Left forelimb (tissue), 1 donor: ENCODE data around the gene TBCD.
"Not testable (repeated sequence)": the region's sequence is repeated elsewhere in the genome, so short reads cannot be mapped to it uniquely, and the experiment has no call there.

ENCODE experiments used
- DNase-seq: peaks from one replicate; pipeline ENCODE4 v3.0.0-alpha.2; 2018; ENCODE audit warnings: low spot score

The TBCD gene

GRCh38 chr17:82729479-82730260 is 22.2 kb upstream of the TBCD start:
- no peak for DNase-seq

GRCh38 chr17:82732118-82732743 is 19.6 kb upstream of the TBCD start:
- DNase-seq: no peak

GRCh38 chr17:82734987-82735866 is 16.6 kb upstream of the TBCD start, which contains the start of gene FN3K:
Gene FN3K (plus strand): TSS chr17:82735615. CDS start chr17:82735637, 22 bp downstream.
- peak; percentile 86 for DNase-seq

GRCh38 chr17:82736511-82737185 is 15.2 kb upstream of the TBCD start:
- DNase-seq: no peak

- DNase-seq: no peak
These were observed 13.6 kb upstream of the TBCD start for GRCh38 chr17:82737967-82738877.

GRCh38 chr17:82740906-82741759 is 10.7 kb upstream of the TBCD start:
- DNase-seq: no peak

GRCh38 chr17:82743344-82744219 is 8.3 kb upstream of the TBCD start:
- no peak for DNase-seq

GRCh38 chr17:82744736-82745135 is 7.1 kb upstream of the TBCD start:
- DNase-seq: not testable (repeated sequence)

GRCh38 chr17:82745524-82745923 is 6.3 kb upstream of the TBCD start:
- DNase-seq: no peak

- DNase-seq: no peak
These were observed 3.1 kb upstream of the TBCD start for GRCh38 chr17:82748756-82749155.

- no peak for DNase-seq
These were observed 1.5 kb upstream of the TBCD start for GRCh38 chr17:82750241-82750908.

GRCh38 chr17:82751171-82751570 is 694 bp upstream of the TBCD start:
- no peak for DNase-seq

GRCh38 chr17:82752371-82753200 is 721 bp downstream of the TBCD start:
- no peak for DNase-seq

- DNase-seq: no peak
These were observed 1.3 kb downstream of the TBCD start for GRCh38 chr17:82753201-82753464.

GRCh38 chr17:82754297-82755208 is 2.7 kb downstream of the TBCD start:
- no peak for DNase-seq

- no peak for DNase-seq
These were observed 4.3 kb downstream of the TBCD start for GRCh38 chr17:82756166-82756565.

- DNase-seq: no peak
These were observed 13.5 kb downstream of the TBCD start for GRCh38 chr17:82765371-82765770.
